Globus pallidus (tissue), 1 donor: Measurements from ENCODE around the gene ADAMTS19.
"Not testable (repeated sequence)": the region's sequence is repeated elsewhere in the genome, so short reads cannot be mapped to it uniquely, and the experiment has no call there.

Source experiments
- DNase-seq: peaks from one replicate; pipeline ENCODE4 v3.0.0-alpha.2; 2015; ENCODE audit warnings: low spot score

The ADAMTS19 gene

GRCh38 chr5:129459777-129460671 is at the start of gene ADAMTS19:
Gene ADAMTS19, plus strand, starts transcription at chr5:129460298. Its CDS starts 94 bp downstream, at chr5:129460392.
- peak; percentile 29 for DNase-seq

- DNase-seq, result no peak
Observed at GRCh38 chr5:129410488-129410887, 49.6 kb upstream of the ADAMTS19 start.

- DNase-seq, result no peak
Observed at GRCh38 chr5:129412721-129413120, 47.4 kb upstream of the ADAMTS19 start.

- no peak for DNase-seq
Observed at GRCh38 chr5:129413570-129413969, 46.5 kb upstream of the ADAMTS19 start.

GRCh38 chr5:129419292-129419691 is 40.8 kb upstream of the ADAMTS19 start:
- no peak for DNase-seq

- DNase-seq, result no peak
Observed at GRCh38 chr5:129425031-129425430, 35.1 kb upstream of the ADAMTS19 start.

GRCh38 chr5:129426071-129426470 is 34.0 kb upstream of the ADAMTS19 start:
- no peak for DNase-seq

GRCh38 chr5:129428636-129429035 is 31.5 kb upstream of the ADAMTS19 start:
- DNase-seq, result not testable (repeated sequence)

- DNase-seq, result no peak
Observed at GRCh38 chr5:129431406-129431805, 28.7 kb upstream of the ADAMTS19 start.

- DNase-seq, result no peak
Observed at GRCh38 chr5:129438322-129438721, 21.8 kb upstream of the ADAMTS19 start.

- no peak for DNase-seq
Observed at GRCh38 chr5:129440424-129440823, 19.7 kb upstream of the ADAMTS19 start.

GRCh38 chr5:129441096-129441495 is 19.0 kb upstream of the ADAMTS19 start:
- DNase-seq, result no peak

- DNase-seq, result no peak
Observed at GRCh38 chr5:129445379-129445778, 14.7 kb upstream of the ADAMTS19 start.

- no peak for DNase-seq
Observed at GRCh38 chr5:129447968-129448367, 12.1 kb upstream of the ADAMTS19 start.

GRCh38 chr5:129448654-129449053 is 11.4 kb upstream of the ADAMTS19 start:
- no peak for DNase-seq

GRCh38 chr5:129454461-129454860 is 5.6 kb upstream of the ADAMTS19 start:
- no peak for DNase-seq

GRCh38 chr5:129459450-129459776 is 685 bp upstream of the ADAMTS19 start:
- no peak for DNase-seq

- no peak for DNase-seq
Observed at GRCh38 chr5:129460672-129460935, 506 bp downstream of the ADAMTS19 start.

- DNase-seq, result peak; percentile 18
Observed at GRCh38 chr5:129460936-129461710, 1.0 kb downstream of the ADAMTS19 start.

GRCh38 chr5:129461711-129462332 is 1.7 kb downstream of the ADAMTS19 start:
- DNase-seq, result no peak

GRCh38 chr5:129465776-129466344 is 5.8 kb downstream of the ADAMTS19 start:
- DNase-seq, result no peak

GRCh38 chr5:129474544-129474943 is 14.4 kb downstream of the ADAMTS19 start:
- no peak for DNase-seq

GRCh38 chr5:129476751-129477150 is 16.7 kb downstream of the ADAMTS19 start:
- no peak for DNase-seq
